NCI-H82 treated with DMSO at 0.1 percent for 48 hours (cell line): ENCODE measurements around the gene RASSF1.
"Not testable (repeated sequence)": the region's sequence is repeated elsewhere in the genome, so short reads cannot be mapped to it uniquely, and the experiment has no call there.

Source experiments
- DNase-seq: peaks from one replicate; lab custom pipeline; 2025; ENCODE audit not compliant: unreplicated experiment; lab: John Stamatoyannopoulos, UW

Gene RASSF1

DNA sequence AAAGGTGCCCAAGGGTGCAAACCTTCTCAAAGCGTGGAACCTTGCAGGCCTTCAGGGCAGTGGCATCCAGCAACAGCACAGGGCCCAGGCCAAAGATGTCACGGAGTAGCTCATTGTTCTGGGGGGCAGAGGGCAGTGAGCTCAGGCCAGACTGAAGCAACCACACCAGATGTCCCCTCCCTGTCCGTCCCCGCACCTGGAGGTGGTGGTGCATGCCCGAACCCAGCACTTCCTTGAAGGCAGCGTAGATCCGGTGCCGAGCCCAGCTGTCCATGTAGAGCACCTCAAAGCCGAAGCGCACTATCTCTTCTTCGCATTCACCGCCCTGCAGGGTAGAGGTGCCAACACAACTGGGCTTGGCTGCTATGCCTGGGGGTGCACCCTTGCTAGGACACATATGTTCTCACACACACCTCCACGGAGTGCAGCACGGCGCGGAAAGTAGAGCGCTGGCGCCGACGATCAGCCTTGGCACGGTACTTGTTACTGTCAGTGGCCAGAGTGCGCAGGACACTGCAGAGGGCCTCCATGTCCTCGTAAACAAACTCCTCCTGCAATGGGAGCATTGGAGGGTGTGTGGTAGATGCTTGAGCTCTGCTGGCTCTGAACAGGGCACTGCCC lies 52.1 kb downstream of the RASSF1 start:
- DNase-seq = no peak

DNA sequence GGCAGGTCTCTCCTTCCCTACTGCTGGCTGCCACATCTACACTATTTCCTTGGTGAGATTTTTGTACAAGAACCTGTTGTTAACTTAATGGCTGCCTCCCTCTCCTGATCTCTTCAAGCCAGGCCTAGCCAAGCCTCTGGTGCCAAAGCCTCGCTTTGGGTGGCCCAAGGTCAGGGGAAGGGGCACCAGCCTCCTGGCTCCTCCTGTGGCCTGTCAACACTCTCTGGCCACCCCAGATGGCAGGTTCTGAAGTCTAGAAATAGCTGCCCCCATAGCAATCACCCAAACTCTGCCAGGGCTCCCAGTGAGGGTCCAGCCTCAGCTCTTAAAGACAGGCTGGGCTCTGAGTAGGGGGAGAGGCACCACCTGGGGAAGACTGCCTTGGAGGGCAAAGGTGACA lies 53.4 kb downstream of the RASSF1 start:
- DNase-seq = no peak

DNA sequence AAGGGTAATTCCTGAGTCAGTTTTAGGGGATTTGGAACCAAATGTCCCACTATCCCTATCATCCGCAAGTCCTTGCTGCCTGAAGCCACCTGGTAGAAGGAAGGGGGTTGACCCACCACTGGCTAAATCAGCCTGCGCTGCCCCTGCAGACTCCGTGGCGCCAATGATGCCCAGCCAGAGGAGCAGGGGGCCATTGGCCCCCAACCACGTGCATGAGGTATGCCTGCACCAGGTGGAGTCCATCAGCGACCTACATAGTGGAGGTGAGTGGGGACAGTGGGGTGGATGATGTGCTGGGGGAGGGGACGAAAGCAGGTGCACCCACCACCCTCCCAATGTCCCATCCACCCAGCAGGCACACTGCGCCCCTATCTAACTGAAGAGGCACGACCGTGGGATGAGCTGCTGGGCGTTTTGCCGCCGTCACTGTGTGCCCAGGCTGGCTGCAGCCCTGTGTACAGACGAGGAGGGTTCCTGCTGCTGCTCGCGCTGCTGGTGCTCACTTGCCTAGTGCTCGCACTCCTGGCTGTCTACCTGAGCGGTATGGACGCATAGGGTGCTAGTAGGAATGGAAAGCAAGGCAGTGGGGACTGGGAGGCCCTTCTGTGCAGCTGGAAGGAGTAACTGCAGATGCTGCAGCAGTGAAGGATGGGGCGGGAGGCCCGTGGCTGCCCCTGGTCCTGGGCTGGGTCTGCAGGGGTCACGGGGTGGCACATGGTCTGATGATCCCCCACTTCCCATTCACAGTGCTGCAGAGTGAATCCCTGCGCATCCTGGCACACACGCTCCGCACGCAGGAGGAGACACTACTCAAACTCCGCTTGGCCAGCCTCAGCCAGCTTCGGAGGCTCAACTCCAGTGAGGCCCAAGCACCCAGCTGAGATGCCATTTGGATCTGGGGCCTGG lies 54.1 kb downstream of the RASSF1 start:
- DNase-seq = no peak

DNA sequence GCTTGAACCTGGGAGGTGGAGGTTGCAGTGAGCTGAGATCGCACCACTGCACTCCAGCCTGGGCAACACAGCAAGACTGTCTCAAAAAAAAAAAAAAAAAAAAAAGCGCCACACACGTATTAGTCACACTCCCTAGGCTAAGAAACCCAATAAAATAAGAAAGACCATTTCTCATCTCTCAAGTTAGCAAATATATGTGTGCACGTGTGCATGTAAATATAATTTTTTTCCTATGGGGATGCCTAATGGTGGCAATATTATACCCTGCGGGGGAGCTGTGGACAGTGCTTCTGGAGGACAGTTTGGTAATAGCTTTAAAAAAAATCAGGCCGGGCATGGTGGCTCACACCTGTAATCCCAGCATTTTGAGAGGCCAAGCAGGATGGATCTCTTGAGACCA lies 56.5 kb downstream of the RASSF1 start:
- DNase-seq = not testable (repeated sequence)
